Measurements from ENCODE around the gene CAMSAP1. TPM values are rescaled to one million over a fixed set of nuclear protein-coding genes. Genes with fewer than 3 reads are reported as not detected.

Gene CAMSAP1
- total RNA-seq, 1 donor, result 26.1 TPM

GRCh38 chr9:135818718-135819475, 88.4 kb downstream of the CAMSAP1 start:
- Histone ChIP-seq H3K27me3 (ENCODE audit: insufficient read depth, low read length) (no peaks in the 10 kb centered on the region), H4K20me1 (ENCODE audit: insufficient read depth, low read length) (peaks cover 4% of the 10 kb centered on the region), H3K9me3 (ENCODE audit: low read depth, low read length) (no peaks in the 10 kb centered on the region), H2AFZ (ENCODE audit: low read length) (no peak overlapping the region), H3K4me1 (ENCODE audit: insufficient read depth, low read length) (no peaks in the 10 kb centered on the region), H3K4me3 (ENCODE audit: insufficient read depth, low read length) (no peak overlapping the region), H3K4me2 (ENCODE audit: insufficient read depth, low read length) (no peak overlapping the region), H3K27ac (ENCODE audit: low read depth, low read length) (no peak overlapping the region), H3K79me2 (ENCODE audit: insufficient read depth, low read length) (no peaks in the 10 kb centered on the region), H3K36me3 (ENCODE audit: insufficient read depth, low read length) (peaks cover 61% of the 10 kb centered on the region)
- DNase-seq (ENCODE audit: insufficient read length, low spot score, missing footprints), result peak; percentile 62
- TF ChIP-seq CTCF (IDR thresholded peaks at IDR 0.05; ENCODE audit: extremely low read depth, low read depth, low read length), result no peak

DNA sequence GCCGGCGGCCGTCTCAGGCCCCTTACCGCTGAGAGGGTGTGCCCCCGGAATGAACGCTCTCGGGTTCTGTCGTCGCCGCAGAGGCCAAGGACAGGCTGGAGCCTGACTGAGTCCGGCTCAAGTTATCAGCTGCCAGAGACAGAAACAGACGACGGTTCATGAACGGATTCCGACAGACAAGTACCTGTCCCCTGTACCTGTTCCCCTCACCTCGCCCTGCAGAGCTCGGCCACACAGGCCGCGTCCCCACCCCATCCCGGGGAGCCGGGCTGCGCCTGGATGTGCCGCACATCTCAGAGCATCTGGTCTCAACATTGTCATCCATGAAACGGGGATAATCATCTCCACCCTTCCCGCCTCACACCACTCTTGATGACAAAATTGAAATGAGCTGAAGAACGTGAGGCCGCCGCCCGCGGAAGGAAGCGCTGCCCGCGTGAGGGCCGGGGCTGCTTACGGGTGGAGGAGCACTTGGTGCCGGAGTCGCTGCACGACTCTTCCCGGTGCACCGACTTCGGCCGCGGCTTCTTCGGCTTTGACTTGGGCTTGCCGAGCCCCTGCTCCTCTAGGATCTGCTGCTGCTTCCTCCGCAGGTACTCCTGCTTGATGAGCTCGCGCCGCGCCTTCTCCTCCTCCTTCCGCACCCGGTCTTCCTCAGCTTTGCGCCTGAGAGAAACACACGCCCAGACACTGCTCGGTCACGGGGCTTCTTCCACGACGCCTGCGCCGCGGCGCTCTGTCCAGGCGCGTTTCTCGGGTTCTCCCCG, 89.2 kb downstream of the CAMSAP1 start:
- H3K27me3 ChIP-seq (ENCODE audit: insufficient read depth, low read length), result no peaks in the 10 kb centered on the region
- H3K79me2 ChIP-seq (ENCODE audit: insufficient read depth, low read length), result no peaks in the 10 kb centered on the region
- H4K20me1 ChIP-seq (ENCODE audit: insufficient read depth, low read length), result peaks cover 4% of the 10 kb centered on the region
- H3K4me2 ChIP-seq (ENCODE audit: insufficient read depth, low read length), result no peak overlapping the region
- no peak overlapping the region for H3K27ac ChIP-seq (ENCODE audit: low read depth, low read length)
- H3K4me1 ChIP-seq (ENCODE audit: insufficient read depth, low read length), result no peaks in the 10 kb centered on the region
- H3K9me3 ChIP-seq (ENCODE audit: low read depth, low read length), result no peaks in the 10 kb centered on the region
- H2AFZ ChIP-seq (ENCODE audit: low read length), result no peak overlapping the region
- peak; percentile 58 for DNase-seq (ENCODE audit: insufficient read length, low spot score, missing footprints)
- TF ChIP-seq CTCF (IDR thresholded peaks at IDR 0.05; ENCODE audit: extremely low read depth, low read depth, low read length), result no peak
- no peak overlapping the region for H3K4me3 ChIP-seq (ENCODE audit: insufficient read depth, low read length)
- H3K36me3 ChIP-seq (ENCODE audit: insufficient read depth, low read length), result peaks cover 58% of the 10 kb centered on the region

DNA sequence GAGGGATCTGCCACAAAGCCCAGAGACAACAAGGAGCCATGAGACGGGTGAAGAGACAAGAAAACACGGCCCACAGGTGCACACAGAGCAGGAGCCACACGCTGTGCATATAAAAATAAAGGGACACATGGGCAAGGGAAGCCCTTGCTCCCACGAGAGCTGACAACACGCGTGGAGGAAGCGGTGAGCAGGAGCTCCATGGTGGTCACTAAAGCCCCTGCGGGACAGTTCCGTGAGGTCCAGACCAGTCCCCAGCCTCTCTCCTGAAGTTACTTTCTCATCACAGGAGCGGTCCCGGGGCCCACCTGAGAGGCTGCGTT, 90.7 kb downstream of the CAMSAP1 start:
- DNase-seq (ENCODE audit: insufficient read length, low spot score, missing footprints), result peak; percentile 55
- Histone ChIP-seq H3K27me3 (ENCODE audit: insufficient read depth, low read length) (no peaks in the 10 kb centered on the region), H3K4me1 (ENCODE audit: insufficient read depth, low read length) (no peaks in the 10 kb centered on the region), H3K4me3 (ENCODE audit: insufficient read depth, low read length) (no peak overlapping the region), H3K9me3 (ENCODE audit: low read depth, low read length) (no peaks in the 10 kb centered on the region), H3K79me2 (ENCODE audit: insufficient read depth, low read length) (no peaks in the 10 kb centered on the region), H3K36me3 (ENCODE audit: insufficient read depth, low read length) (peaks cover 53% of the 10 kb centered on the region), H3K4me2 (ENCODE audit: insufficient read depth, low read length) (no peak overlapping the region), H2AFZ (ENCODE audit: low read length) (no peak overlapping the region), H3K27ac (ENCODE audit: low read depth, low read length) (no peak overlapping the region), H4K20me1 (ENCODE audit: insufficient read depth, low read length) (peaks cover 8% of the 10 kb centered on the region)
- TF ChIP-seq CTCF (IDR thresholded peaks at IDR 0.05; ENCODE audit: extremely low read depth, low read depth, low read length), result no peak

Data from osteoblast (primary cell).